ENCODE data around the gene UNKL.
"Not testable (repeated sequence)": the region's sequence is repeated elsewhere in the genome, so short reads cannot be mapped to it uniquely, and the experiment has no call there.

DNA sequence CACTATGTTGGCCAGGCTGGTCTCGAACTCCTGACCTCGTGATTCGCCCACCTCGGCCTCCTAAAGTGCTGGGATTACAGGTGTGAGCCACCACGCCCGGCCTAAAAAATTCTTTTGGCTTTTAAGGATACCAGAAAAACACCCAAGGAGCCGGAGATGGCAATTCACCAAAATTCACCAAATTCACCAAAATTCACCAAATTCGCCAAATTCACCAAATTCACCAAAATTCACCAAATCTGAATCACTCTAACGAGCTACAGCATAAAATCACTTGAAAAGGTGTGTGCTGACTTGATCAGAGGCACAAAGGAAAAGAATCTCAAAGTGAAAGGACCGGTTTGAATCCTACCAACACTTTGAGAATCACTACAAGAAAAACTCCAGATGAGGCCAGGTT is 85.5 kb downstream of the UNKL start:
- TF ChIP-seq, protein P1, sequence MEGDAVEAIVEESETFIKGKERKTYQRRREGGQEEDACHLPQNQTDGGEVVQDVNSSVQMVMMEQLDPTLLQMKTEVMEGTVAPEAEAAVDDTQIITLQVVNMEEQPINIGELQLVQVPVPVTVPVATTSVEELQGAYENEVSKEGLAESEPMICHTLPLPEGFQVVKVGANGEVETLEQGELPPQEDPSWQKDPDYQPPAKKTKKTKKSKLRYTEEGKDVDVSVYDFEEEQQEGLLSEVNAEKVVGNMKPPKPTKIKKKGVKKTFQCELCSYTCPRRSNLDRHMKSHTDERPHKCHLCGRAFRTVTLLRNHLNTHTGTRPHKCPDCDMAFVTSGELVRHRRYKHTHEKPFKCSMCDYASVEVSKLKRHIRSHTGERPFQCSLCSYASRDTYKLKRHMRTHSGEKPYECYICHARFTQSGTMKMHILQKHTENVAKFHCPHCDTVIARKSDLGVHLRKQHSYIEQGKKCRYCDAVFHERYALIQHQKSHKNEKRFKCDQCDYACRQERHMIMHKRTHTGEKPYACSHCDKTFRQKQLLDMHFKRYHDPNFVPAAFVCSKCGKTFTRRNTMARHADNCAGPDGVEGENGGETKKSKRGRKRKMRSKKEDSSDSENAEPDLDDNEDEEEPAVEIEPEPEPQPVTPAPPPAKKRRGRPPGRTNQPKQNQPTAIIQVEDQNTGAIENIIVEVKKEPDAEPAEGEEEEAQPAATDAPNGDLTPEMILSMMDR (IDR thresholded peaks at IDR 0.05; ENCODE audit: borderline replicate concordance, extremely low read depth, low read length, poor library complexity, severe bottlenecking), result not testable (repeated sequence)
- TF ChIP-seq EZH2 (IDR thresholded peaks at IDR 0.05; ENCODE audit: borderline replicate concordance, low read depth, low read length, severe bottlenecking), result not testable (repeated sequence)
